A549 (cell line): ENCODE data around the gene PNISR. TPM values are rescaled to one million over a fixed set of nuclear protein-coding genes. Genes with fewer than 3 reads are reported as not detected.

Experiments used
- ATAC-seq, 2 experiments: fragments of 200-7000 bp in 1 of 2; fragments of >200 bp in 1 of 2; cut with Nextera tagmentation in 1 of 2; cut with Tn5 transposase in 1 of 2; 3 replicates each; pipeline versions ENCODE4 v1.8.0 to v1.9.1; 2018 to 2020; ENCODE audit warnings: mild to moderate bottlenecking in 1 of 2, moderate library complexity in 1 of 2
- CTCF ChIA-PET: fragments of 300-600 bp; sonication (Branson Sonifier 250); formaldehyde crosslinking; extraction: SDS; loops from one replicate; lab custom pipeline; 2021; ENCODE audit warnings: antibody characterized with exemption, inconsistent platforms; lab: Yijun Ruan, JAX
- POLR2A ChIA-PET: fragments of 350-600 bp; formaldehyde crosslinking; extraction: SDS; loops from one replicate; lab custom pipeline; 2021; ENCODE audit warnings: antibody characterized with exemption, inconsistent platforms; lab: Yijun Ruan, JAX
- DNase-seq, 2 experiments: peaks; one replicate each; pipeline versions ENCODE4 v3.0.0 to v3.0.0-alpha.2; 2011 to 2016; ENCODE audit warnings: low read depth in 1 of 2, low spot score in 1 of 2
- FAIRE-seq: peaks from 2 replicates; lab custom pipeline; 2011; peaks lifted over from hg19 to GRCh38; lab: Jason Lieb, UNC
- H3K27ac ChIP-seq, 2 experiments: fragments of >200 bp; sonication (Bioruptor Twin); formaldehyde crosslinking; 3 replicates each; pipeline ENCODE4 v1.5.1; 2016 to 2017
- H3K4me1 ChIP-seq: fragments of >200 bp; sonication (Bioruptor Twin); formaldehyde crosslinking; 3 replicates; pipeline ENCODE4 v1.6.1; 2016
- H3K4me2 ChIP-seq: fragments of >200 bp; sonication (Bioruptor Twin); formaldehyde crosslinking; 3 replicates; pipeline ENCODE4 v1.6.1; 2016
- H3K4me3 ChIP-seq: fragments of >200 bp; sonication (Bioruptor Twin); formaldehyde crosslinking; 3 replicates; pipeline ENCODE4 v1.5.1; 2016
- H3K9me3 ChIP-seq: fragments of >200 bp; sonication (Bioruptor Twin); formaldehyde crosslinking; 3 replicates; pipeline ENCODE4 v1.6.1; 2016
- CEBPB ChIP-seq, 2 experiments: fragments of >200 bp in 1 of 2; sonication (Bioruptor Twin) in 1 of 2; formaldehyde crosslinking in 1 of 2; IDR thresholded peaks; 2 replicates each; pipeline ENCODE4 v1.6.1; 2012 to 2016
- CHD2 ChIP-seq: fragments of 150-350 bp; IDR thresholded peaks from 2 replicates; pipeline ENCODE4 v1.6.1; 2014; ENCODE audit warnings: low read length; ENCODE audit not compliant: partially characterized antibody
- EP300 ChIP-seq, 2 experiments: fragments of >200 bp; sonication (Bioruptor Twin); formaldehyde crosslinking; IDR thresholded peaks; 2 replicates in 1 of 2; 3 replicates in 1 of 2; pipeline ENCODE4 v1.6.1; 2016 to 2017
- FOSB ChIP-seq: fragments of 250-450 bp; sonication (Bioruptor Pico); IDR thresholded peaks from 2 replicates; pipeline ENCODE4 v1.5.0; 2020; ENCODE audit warnings: mild to moderate bottlenecking, moderate library complexity
- FOSL2 ChIP-seq, 2 experiments: fragments of 450-650 bp in 1 of 2; fragments of >200 bp in 1 of 2; sonication (Bioruptor Twin) in 1 of 2; formaldehyde crosslinking; IDR thresholded peaks; 2 replicates each; pipeline versions ENCODE4 v1.5.0 to v1.6.1; 2016 to 2020; ENCODE audit warnings: mild to moderate bottlenecking in 1 of 2, moderate library complexity in 1 of 2
- GATA3 ChIP-seq: IDR thresholded peaks from 2 replicates; pipeline ENCODE4 v1.6.1; 2012; ENCODE audit warnings: borderline replicate concordance
- HEYL ChIP-seq: fragments of 250-450 bp; sonication (Bioruptor Pico); IDR thresholded peaks from 2 replicates; pipeline ENCODE4 v1.8.0; 2021; ENCODE audit warnings: mild to moderate bottlenecking, moderate library complexity
- JUN ChIP-seq, 2 experiments: fragments of >200 bp; sonication (Bioruptor Twin); formaldehyde crosslinking; IDR thresholded peaks; 2 replicates in 1 of 2; 3 replicates in 1 of 2; pipeline ENCODE4 v1.6.1; 2016 to 2017
- KDM5A ChIP-seq: fragments of 200-600 bp; sonication (generic); IDR thresholded peaks from 2 replicates; pipeline ENCODE4 v1.6.1; 2016; ENCODE audit warnings: antibody characterized with exemption, mild to moderate bottlenecking
- MYC ChIP-seq: IDR thresholded peaks from 2 replicates; pipeline ENCODE4 v1.6.1; 2012; ENCODE audit warnings: mild to moderate bottlenecking, inconsistent platforms, low read length, improper control_type of control experiment, borderline replicate concordance
- NPAS2 ChIP-seq: fragments of 250-450 bp; sonication (Bioruptor Pico); IDR thresholded peaks from 2 replicates; pipeline ENCODE4 v1.8.0; 2022; ENCODE audit warnings: mild to moderate bottlenecking, moderate library complexity, borderline replicate concordance
- NR3C1 ChIP-seq: fragments of >200 bp; sonication (Bioruptor Twin); formaldehyde crosslinking; IDR thresholded peaks from 3 replicates; pipeline ENCODE4 v1.6.1; 2017
- RAD21 ChIP-seq, 2 experiments: fragments of >200 bp in 1 of 2; sonication (Bioruptor Twin) in 1 of 2; formaldehyde crosslinking in 1 of 2; IDR thresholded peaks in 1 of 2; conservative IDR thresholded peaks in 1 of 2; 2 replicates in 1 of 2; 3 replicates in 1 of 2; pipeline ENCODE4 v1.6.1; 2012 to 2018; ENCODE audit warnings: inconsistent platforms in 1 of 2
- RARB ChIP-seq: fragments of 250-450 bp; sonication (Bioruptor Pico); IDR thresholded peaks from 2 replicates; pipeline ENCODE4 v1.8.0; 2021; ENCODE audit warnings: mild to moderate bottlenecking, moderate library complexity
- RFX5 ChIP-seq: fragments of 450-650 bp; IDR thresholded peaks from 2 replicates; pipeline ENCODE4 v1.7.1; 2014; ENCODE audit warnings: antibody characterized with exemption, mild to moderate bottlenecking, moderate library complexity
- RNF2 ChIP-seq: fragments of 200-600 bp; sonication (generic); IDR thresholded peaks from 2 replicates; pipeline ENCODE4 v1.6.1; 2016; ENCODE audit warnings: low read depth, mild to moderate bottlenecking, antibody characterized with exemption, moderate library complexity, borderline replicate concordance
- ZC3H11A ChIP-seq: fragments of 450-650 bp; IDR thresholded peaks from 2 replicates; pipeline ENCODE4 v1.6.1; 2014; ENCODE audit warnings: antibody characterized with exemption, mild to moderate bottlenecking
- ZSCAN20 ChIP-seq: fragments of 250-450 bp; sonication (Bioruptor Pico); IDR thresholded peaks from 2 replicates; pipeline ENCODE4 v1.8.0; 2022; ENCODE audit warnings: mild to moderate bottlenecking, moderate library complexity
- WGBS: methylation state at CpG from one replicate; pipeline ENCODE4 v1.1.6; 2017; ENCODE audit errors: missing lambda C conversion rate; 5-methylcytosine and 5-hydroxymethylcytosine counted together
- polyA plus RNA-seq, 4 experiments: library from polyadenylated mRNA; depleted of rRNA in 3 of 4; stranded (reverse); fragments of >200 nt; fragmentation: RNase III in 1 of 4; extraction: RNeasy Plus Mini Kit Qiagen cat#74134 plus additional on column Dnase treatment in 1 of 4; gene quantifications; 2 replicates in 3 of 4; 3 replicates in 1 of 4; pipeline ENCODE4 v1.2.3, GENCODE V29; 2011 to 2017
- TF ChIP-seq, protein P1 (sequence below): fragments of 450-650 bp; IDR thresholded peaks from 2 replicates; pipeline ENCODE4 v1.6.1; 2014; ENCODE audit warnings: antibody characterized with exemption
- TF ChIP-seq, protein P2 (sequence below): fragments of 150-350 bp; IDR thresholded peaks from 2 replicates; pipeline ENCODE4 v1.6.1; 2014; ENCODE audit warnings: low read depth, mild to moderate bottlenecking, low read length
- TF ChIP-seq, protein P3 (sequence below): IDR thresholded peaks from 2 replicates; pipeline ENCODE4 v1.6.1; 2012
- TF ChIP-seq, protein P4 (sequence below): IDR thresholded peaks from 2 replicates; pipeline ENCODE4 v1.6.1; 2012
- TF ChIP-seq, protein P5 (sequence below): fragments of >200 bp; sonication (Bioruptor Twin); formaldehyde crosslinking; IDR thresholded peaks from 3 replicates; pipeline ENCODE4 v1.6.1; 2016
- TF ChIP-seq, protein P6 (sequence below): fragments of >200 bp; sonication (Bioruptor Twin); formaldehyde crosslinking; IDR thresholded peaks from 3 replicates; pipeline ENCODE4 v1.5.1; 2016

PNISR gene
- polyA plus RNA-seq, 2 of the 4 experiments (the other 2 are of a cell fraction) = 51.5 to 53.7 TPM

DNA sequence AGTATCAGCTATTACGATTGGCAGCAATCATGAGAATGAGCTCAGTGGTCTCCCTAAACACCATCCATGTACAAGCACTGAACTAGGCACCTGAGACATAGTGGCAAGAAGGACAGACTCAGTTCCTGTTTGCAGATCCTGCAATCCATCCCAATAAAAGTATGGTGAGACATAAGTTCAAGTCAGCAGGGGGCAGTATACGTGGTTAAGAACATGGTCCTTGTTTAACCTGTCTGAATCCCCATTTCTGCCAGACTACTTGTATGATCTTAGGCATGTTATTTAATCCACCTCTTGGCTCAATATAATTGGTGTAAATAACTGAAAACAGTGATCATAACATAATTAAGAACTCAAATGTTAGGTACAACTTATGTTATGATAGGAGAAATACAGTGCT, 33.2 kb upstream of the PNISR start:
- FAIRE-seq = no peak
- ChIA-PET CTCF (interaction anchor here (1.2 to 2.3 kb wide), 2 partner anchors 10 to 772 kb away, joined by 4 to 9 read pairs; no protein-coding TSS in a partner anchor), POLR2A (no interaction called here)
- no peak overlapping the region for H3K27ac ChIP-seq
- no peak overlapping the region for H3K4me3 ChIP-seq
- TF ChIP-seq RARB (no peak), ZSCAN20 (CRISPR knock-in tag) (no peak), EP300 (IDR thresholded peaks at IDR 0.05) (no peak), RFX5 (no peak), NPAS2 (CRISPR knock-in tag) (no peak), KDM5A (no peak), JUN (IDR thresholded peaks at IDR 0.05) (no peak), RNF2 (no peak)
- TF ChIP-seq, protein P1, sequence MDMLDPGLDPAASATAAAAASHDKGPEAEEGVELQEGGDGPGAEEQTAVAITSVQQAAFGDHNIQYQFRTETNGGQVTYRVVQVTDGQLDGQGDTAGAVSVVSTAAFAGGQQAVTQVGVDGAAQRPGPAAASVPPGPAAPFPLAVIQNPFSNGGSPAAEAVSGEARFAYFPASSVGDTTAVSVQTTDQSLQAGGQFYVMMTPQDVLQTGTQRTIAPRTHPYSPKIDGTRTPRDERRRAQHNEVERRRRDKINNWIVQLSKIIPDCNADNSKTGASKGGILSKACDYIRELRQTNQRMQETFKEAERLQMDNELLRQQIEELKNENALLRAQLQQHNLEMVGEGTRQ = no peak
- TF ChIP-seq, protein P2, sequence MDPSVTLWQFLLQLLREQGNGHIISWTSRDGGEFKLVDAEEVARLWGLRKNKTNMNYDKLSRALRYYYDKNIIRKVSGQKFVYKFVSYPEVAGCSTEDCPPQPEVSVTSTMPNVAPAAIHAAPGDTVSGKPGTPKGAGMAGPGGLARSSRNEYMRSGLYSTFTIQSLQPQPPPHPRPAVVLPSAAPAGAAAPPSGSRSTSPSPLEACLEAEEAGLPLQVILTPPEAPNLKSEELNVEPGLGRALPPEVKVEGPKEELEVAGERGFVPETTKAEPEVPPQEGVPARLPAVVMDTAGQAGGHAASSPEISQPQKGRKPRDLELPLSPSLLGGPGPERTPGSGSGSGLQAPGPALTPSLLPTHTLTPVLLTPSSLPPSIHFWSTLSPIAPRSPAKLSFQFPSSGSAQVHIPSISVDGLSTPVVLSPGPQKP = no peak
- TF ChIP-seq, protein P3, sequence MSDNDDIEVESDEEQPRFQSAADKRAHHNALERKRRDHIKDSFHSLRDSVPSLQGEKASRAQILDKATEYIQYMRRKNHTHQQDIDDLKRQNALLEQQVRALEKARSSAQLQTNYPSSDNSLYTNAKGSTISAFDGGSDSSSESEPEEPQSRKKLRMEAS = no peak
- H3K9me3 ChIP-seq = no peaks in the 10 kb centered on the region
- no peaks in the 10 kb centered on the region for H3K4me1 ChIP-seq
- 46% methylated on average over 1 of the region's 2 CpGs for WGBS
- peak in 1 of 2 experiments; percentile 74; a peak in 4 of 6 replicates for ATAC-seq
- peak in 1 of 2 experiments; percentile 58 for DNase-seq
- H3K4me2 ChIP-seq = no peak overlapping the region

DNA sequence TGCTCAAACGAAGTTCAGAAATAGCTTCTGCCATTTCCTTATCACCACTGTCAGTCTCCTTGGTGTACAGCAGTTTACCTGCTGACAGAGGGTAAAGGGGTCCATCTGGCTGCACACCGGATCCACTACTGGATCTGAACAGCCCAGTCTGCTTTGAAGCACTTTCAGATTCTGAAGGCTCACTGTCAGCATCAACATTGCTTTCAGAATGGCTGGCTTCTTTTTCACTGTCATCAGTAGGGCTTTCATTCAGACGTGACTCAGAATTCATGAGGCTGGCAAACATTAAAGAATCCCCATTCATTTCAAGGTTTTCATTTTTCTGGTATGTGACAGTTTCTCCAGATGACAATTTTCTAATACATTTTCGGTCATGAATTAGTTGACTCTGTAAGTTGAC, 21.0 kb upstream of the PNISR start:
- Histone ChIP-seq H3K4me2 (no peak overlapping the region), H3K9me3 (no peaks in the 10 kb centered on the region), H3K4me3 (no peak overlapping the region), H3K4me1 (no peaks in the 10 kb centered on the region), H3K27ac (no peak overlapping the region)
- ChIA-PET CTCF (no interaction called here), POLR2A (no interaction called here)
- DNase-seq (no peak), FAIRE-seq (no peak), ATAC-seq (no peak)
- no peak for TF ChIP-seq FOSL2 (IDR thresholded peaks at IDR 0.05)
- TF ChIP-seq FOSL2 (CRISPR knock-in tag; IDR thresholded peaks at IDR 0.05) = no peak
- TF ChIP-seq, protein P4, sequence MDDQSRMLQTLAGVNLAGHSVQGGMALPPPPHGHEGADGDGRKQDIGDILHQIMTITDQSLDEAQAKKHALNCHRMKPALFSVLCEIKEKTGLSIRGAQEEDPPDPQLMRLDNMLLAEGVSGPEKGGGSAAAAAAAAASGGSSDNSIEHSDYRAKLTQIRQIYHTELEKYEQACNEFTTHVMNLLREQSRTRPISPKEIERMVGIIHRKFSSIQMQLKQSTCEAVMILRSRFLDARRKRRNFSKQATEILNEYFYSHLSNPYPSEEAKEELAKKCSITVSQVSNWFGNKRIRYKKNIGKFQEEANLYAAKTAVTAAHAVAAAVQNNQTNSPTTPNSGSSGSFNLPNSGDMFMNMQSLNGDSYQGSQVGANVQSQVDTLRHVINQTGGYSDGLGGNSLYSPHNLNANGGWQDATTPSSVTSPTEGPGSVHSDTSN = no peak
- TF ChIP-seq FOSB = no peak
- no peak for TF ChIP-seq MYC
- TF ChIP-seq CEBPB (IDR thresholded peaks at IDR 0.05) = no peak
- TF ChIP-seq, protein P2 = no peak
- TF ChIP-seq GATA3 = no peak
- TF ChIP-seq, protein P5, sequence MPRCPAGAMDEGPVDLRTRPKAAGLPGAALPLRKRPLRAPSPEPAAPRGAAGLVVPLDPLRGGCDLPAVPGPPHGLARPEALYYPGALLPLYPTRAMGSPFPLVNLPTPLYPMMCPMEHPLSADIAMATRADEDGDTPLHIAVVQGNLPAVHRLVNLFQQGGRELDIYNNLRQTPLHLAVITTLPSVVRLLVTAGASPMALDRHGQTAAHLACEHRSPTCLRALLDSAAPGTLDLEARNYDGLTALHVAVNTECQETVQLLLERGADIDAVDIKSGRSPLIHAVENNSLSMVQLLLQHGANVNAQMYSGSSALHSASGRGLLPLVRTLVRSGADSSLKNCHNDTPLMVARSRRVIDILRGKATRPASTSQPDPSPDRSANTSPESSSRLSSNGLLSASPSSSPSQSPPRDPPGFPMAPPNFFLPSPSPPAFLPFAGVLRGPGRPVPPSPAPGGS = no peak
- TF ChIP-seq, protein P1 = no peak
- TF ChIP-seq, protein P6, sequence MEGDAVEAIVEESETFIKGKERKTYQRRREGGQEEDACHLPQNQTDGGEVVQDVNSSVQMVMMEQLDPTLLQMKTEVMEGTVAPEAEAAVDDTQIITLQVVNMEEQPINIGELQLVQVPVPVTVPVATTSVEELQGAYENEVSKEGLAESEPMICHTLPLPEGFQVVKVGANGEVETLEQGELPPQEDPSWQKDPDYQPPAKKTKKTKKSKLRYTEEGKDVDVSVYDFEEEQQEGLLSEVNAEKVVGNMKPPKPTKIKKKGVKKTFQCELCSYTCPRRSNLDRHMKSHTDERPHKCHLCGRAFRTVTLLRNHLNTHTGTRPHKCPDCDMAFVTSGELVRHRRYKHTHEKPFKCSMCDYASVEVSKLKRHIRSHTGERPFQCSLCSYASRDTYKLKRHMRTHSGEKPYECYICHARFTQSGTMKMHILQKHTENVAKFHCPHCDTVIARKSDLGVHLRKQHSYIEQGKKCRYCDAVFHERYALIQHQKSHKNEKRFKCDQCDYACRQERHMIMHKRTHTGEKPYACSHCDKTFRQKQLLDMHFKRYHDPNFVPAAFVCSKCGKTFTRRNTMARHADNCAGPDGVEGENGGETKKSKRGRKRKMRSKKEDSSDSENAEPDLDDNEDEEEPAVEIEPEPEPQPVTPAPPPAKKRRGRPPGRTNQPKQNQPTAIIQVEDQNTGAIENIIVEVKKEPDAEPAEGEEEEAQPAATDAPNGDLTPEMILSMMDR = no peak
- no peak for TF ChIP-seq RAD21 (conservative IDR thresholded peaks at IDR 0.05 in 1 of 2, IDR thresholded peaks at IDR 0.05 in 1 of 2)
- TF ChIP-seq NR3C1 = no peak
- TF ChIP-seq JUN (IDR thresholded peaks at IDR 0.05) = no peak
- TF ChIP-seq HEYL (CRISPR knock-in tag) = no peak
- TF ChIP-seq ZC3H11A = no peak
- no peak for TF ChIP-seq CHD2
- 78% methylated on average over 4 of the region's 4 CpGs for WGBS
